Activated CD8-positive, alpha-beta memory T cell treated with anti-CD3 and anti-CD28 coated beads for 4 hours (primary cell): ENCODE data around the gene F12.
"Not testable (repeated sequence)": the region's sequence is repeated elsewhere in the genome, so short reads cannot be mapped to it uniquely, and the experiment has no call there.

Experiments
- DNase-seq, 2 donors: peaks; one replicate each; pipeline ENCODE4 v3.0.0-alpha.2; 2020; ENCODE audit warnings: low read depth in 2 of 2

Gene F12

DNA sequence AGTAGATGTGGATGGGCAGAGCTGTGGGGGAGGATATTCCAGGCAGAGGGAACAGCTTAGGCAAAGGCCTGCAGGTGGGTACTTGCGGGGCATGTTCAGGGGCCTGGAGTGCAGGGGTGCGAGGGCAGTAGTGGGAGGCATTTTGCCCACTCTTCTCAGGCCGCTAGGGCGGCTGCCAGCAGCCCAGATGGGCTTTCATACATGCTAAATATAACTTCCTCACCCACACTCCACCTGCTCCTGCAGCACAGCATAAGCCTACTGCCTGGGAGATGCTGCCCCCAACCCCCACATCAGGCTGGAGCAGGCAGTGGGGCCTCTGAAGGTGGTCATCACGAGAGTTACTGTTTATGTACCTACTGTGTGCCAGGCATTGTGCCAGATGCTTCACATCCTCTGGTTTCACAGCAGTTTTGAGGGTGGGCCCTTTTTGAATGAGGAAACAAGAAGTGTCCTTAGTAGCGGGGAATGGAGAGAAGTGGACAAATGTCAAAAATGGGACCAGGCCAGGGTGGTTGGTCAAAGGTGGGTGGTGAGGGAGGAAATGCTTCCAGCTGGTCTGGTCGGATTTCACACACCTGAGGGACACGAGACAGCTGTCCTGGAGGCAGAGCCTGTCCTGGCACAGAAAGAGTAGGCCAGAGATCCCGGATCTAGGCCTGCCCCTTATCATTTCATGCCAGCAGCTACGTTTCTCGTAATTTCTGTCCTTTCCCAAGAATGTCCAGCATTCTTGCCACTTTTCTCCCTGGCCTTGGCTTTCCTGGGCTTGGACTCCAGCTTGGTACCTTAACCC, 39.5 kb downstream of the F12 start:
- DNase-seq, result no peak

DNA sequence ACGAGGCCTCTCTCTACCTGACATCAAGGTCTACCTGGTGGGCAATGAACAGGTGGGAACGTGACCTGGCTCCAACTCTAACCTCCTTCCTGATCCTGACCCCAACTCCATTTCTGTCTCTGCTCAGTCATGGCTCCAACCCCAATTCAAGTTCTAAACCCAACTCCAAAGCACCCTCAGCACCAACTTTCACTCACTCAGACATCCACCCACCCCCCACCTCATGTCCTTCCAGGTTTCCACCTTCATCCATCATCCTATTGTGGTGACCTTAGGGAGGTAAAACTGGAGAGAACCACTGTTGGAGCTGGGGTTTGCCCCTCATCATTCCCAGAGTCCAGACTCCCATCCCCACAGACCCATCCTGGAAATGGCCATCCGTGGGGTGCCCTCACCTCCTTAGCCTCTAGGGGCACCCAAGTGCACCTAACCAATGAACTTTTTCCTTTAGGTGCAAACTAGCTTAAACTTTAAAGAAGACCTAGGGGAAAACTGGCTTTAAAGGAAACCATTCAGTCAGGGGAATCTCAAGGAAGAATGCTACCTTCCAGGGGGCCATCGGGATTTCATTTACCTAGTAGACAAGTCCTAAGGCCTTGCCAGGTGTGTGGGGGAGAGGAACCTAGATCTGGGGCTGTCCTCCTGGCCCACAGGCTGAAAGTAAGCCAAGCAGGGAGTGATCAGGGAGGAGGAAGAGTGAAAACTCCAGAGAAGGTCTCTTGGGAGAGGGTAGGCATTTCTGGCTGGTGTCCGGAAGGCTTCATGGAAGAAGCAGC, 40.3 kb downstream of the F12 start:
- no peak for DNase-seq

DNA sequence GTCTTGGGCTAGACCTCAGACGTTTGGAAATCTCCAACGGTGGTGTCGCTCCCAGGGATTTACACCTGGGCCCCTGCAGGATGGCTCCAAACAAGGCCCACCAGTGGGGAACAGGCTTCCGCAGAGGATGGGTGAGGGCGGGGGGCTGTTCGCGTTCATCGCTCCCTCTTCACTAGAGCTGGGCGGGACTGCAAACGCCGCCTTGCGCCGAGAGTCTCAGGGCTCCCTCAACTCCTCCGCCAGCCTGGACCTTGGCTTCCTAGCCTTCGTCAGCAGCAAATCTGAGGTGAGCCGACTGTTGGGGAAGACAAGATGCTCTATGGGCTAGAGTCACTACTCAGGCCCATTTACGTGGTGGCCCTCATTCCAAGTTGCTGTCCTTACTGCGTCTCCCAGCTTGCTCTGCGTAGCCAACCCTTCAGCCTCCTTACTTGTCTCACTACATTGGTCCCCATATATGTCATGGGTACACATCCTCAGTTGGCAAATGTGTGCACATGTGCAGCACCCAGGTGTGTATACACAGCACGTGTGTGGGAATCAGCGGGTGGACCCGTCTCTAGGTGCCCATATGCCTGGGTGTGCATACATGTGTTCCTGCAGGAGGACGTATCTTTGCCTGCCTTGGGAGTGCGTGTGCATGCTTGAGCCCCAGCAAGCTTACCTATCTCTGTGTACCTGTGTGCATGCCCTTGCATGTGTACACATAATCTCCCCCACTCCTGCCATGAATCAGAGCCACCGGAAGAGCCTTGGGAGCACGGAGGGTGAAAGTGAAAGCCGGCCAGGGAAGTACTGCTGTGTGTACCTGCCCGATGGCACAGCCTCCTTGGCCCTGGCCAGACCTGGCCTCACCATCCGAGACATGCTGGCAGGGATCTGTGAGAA, 41.1 kb downstream of the F12 start:
- no peak for DNase-seq

DNA sequence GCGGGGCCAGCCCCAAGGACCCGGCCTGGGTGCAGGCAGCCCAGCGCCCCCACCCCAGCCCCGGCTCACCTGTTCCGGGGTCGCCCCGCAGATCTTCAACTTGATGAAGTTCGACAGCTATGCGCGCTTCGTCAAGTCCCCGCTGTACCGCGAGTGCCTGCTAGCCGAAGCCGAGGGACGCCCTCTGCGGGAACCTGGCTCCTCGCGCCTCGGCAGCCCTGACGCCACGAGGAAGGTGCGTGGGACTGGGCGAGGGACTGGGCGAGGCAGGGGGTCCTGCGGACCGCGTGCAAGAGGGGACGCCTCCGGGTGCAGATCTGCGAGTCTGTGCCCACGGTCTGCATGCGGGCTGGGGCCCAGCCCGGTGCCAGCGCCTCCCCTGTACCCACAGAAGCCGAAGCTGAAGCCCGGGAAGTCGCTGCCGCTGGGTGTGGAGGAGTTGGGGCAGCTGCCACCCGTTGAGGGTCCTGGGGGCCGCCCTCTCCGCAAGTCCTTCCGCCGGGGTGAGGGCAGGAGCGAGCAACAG, 42.0 kb downstream of the F12 start:
- no peak for DNase-seq

DNA sequence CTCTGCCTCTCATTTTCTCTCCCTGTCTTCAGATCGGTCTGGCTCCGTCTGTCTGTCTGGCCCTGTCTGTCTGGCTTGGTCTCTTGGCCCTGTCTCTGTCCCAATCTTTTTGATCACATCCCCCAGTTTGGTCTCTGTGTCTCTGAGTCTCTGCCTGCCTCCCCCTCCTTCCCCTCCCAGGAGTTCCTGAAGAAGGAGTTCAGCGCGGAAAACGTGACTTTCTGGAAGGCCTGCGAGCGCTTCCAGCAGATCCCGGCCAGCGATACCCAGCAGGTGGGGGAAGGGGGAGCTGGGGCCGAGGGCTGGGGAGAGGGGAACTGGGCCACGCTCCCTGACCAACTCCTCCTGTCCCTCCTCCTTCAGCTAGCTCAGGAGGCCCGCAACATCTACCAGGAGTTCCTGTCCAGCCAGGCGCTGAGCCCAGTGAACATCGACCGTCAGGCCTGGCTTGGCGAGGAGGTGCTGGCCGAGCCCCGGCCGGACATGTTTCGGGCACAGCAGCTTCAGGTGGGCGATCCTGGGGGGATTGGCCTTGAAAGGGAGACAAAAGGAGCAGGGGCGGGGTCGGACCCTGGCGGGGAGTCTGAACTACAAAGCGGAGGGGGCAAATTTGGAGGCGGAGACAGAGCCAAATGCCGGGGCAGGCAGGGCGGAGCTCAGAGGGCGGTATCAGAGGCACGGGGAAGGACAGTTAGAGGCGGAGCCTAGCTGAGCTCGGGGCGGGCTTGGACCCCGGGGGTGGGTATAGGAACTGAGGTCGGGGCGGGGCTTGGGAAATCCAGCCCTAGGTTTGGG, 42.6 kb downstream of the F12 start:
- no peak for DNase-seq

DNA sequence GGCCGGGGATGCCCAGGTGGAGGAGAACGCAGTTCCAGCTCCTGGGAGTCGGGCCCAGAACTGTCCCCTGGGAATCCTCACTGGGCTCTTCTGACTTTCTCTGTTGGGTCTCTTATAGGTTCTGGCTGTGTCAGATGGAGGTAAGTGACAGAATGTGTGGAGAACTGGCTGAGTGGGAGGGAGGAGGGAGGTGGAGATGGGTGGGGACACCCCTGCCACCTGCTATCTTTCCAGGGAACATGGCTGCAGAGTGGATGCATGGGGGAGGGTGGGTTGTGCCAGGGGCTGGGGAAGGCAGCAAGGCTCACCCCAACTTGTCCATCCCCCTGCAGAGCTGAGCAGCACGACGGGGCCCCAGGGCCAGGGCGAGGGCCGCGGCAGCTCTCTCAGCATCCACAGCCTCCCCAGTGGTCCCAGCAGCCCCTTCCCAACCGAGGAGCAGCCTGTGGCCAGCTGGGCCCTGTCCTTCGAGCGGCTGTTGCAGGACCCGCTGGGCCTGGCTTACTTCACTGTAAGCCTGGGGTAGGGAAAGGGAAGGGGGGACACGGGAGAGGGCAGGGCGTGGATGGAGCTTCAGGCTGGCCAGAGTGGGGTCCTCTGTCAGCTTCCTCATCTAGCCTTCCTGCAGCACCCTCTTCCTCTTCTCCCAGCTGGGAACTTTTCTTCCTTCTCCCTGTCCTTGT, 43.4 kb downstream of the F12 start:
- DNase-seq, result no peak

DNA sequence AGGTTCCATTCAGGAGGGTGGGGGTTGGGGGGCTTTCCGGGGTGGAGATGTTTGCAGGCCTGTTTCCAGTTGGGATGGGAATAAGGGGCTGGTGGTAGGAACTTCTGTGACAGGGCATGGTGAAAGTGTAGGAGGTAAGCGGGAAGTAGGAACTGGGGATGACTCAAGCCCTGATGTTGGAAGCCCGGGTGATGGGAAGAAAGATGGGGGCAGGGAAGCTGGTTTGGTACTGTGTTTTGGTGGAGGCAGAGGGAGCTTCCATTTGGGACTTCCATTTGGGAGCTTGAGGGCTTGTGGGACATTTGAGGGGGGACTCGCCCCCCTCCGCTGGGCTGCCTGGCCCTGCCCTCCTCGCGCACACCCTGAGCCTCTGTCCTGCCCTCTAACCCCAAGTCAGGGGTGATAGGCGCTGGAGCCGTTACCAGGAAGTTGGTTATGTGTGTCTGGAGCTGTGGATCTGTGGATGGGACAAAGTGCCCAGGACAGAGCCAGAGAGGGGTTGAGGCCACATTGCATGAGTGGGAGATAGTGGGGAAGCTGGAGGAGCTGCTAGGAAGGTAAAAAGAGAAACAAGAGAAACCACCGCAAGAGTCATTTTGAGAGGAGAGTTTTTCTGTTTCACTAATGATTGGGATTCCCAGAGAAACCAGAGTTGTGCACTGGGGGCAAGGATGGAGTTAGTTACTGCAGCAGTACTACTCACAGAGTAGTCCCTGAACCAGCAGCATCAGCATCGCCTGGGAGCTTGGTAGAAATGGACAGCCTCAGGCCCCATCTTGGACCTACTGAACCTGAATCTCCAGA, 45.0 kb downstream of the F12 start:
- no peak for DNase-seq

DNA sequence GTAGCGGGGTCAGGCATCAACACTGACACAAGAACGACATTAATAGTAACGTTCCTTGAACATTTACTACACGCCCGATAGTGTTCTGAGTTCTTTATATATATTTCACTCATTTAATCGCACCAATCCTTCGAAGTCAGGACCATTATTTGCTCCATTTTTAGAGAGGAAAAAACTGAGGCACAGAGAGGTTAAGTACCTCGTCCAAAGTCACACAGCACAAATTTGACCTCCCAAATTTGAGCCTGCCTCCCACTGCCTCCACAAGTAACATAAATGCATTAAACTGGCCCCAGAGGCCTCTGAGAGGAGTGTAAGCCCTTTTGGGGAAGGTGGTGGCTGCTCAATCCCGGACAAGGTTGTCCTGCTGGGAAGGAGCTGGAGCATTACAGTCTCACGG, 45.8 kb downstream of the F12 start:
- DNase-seq, result no peak

DNA sequence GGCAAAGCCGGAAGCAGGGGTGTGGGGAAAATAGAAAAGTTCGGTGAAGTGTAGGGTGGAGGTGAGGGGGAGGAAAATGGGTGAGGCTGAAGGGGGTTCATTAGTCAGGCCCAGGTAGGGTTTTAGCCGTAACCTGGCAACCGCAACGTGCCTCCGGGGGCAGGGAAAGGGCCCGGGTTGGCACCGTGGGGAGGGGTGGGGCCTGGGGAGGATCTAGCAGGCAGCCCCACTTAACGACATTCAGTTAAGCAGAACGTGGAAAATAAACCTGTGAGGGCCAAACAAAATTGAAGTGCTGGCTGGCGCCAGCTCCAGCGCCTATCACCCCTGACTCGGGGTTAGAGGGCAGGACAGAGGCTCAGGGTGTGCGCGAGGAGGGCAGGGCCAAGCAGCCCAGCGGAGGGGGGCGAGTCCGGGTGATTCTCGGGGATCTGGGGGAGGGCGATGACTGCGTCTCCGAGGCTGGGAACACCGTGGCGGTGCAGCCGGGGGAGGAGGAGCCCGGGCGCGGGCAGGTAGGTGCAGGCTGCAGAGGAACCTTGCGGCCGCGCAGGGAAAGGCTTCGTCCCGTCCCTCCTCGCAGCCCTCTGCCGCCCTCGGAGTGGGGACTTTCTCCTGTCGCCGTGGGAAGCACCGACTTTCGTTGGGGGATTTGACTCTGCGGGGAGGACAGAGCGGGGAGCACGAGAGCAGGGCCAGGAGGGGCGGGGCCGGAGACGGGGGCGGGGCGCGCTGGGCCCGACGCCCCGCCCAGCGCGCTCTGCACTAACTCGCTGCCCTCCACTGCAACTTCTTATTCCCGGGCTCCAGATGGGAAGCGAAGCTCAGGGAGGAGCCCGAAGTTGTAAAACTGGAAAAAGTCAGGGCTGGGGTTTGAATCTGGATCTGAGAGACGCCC, 46.5 kb downstream of the F12 start:
- peak; percentile 41 to 46 for DNase-seq

DNA sequence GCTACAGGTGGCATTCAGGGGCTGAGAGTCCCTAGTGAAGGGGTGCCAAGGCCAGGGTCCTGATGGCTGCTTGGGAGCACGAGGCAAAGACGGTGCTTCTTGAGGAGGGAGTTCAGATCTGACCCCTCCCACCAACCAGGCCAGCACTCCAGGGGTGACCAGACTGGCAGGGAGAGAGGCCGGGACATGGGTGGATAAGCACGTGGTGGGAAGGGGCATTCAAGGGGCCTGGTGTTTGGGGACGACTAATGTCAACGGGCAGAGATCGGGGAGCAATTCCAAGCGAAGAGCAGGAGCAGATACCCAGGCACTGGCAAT, 47.1 kb downstream of the F12 start:
- DNase-seq, result no peak

DNA sequence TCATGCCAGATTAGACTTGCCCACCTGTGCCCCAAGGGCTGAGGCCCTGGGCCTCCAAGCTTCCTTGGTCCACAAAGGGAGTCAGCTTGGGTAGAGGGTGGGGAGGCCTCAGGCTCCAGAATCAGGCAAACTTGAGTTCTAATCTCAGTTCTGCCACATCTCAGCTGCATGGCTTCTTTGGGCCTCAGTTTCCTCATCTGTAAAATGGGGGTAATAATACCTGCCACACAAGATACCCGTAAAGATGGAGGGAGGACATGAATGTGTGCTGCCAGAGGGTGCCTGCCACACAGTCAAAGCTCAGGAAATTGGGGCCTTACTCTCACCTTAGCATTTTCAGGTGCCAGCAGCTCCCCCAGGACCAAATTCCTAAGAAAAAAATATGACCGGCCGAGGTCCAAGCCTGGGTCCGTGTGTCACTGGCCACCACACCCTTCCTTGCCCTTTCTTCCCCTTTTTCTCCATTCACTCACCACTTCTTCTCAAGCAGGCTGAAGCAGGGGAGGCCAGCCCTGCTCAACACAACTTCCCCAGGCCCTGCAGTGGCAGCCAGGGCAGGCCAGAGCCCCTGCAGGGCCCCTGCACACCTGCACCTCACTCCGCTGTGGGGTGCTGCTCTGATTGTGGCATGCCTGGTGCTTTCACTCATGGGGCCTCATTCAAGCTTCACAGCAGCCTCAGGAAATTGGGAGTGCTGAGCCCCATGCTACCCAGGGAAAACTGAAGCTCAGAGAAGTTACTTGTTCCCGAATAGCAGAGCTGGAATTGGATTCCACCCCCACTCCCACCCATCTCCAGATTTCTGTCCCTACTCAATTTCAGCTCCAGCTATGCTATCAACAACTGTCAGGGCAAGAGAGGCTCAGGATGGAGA, 47.7 kb downstream of the F12 start:
- no peak for DNase-seq

DNA sequence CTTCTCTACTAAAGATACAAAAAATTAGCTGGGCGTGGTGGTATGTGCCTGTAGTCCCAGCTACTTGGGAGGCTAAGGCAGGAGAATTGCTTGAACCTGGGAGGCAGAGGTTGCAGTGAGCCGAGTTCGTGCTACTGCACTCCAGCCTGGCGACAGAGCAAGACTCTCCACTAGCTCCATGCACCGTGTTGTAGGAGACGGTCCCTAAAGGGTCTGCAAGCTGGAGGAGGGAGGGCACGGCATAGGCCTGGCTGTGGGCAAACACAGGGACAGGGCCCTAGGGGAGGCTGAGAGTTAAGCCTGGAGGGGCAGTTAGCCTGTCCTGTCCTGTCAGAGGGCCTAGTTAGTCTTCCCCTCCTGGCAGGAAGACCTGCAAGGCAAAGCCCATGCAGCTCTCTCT, 48.6 kb downstream of the F12 start:
- not testable (repeated sequence) for DNase-seq

DNA sequence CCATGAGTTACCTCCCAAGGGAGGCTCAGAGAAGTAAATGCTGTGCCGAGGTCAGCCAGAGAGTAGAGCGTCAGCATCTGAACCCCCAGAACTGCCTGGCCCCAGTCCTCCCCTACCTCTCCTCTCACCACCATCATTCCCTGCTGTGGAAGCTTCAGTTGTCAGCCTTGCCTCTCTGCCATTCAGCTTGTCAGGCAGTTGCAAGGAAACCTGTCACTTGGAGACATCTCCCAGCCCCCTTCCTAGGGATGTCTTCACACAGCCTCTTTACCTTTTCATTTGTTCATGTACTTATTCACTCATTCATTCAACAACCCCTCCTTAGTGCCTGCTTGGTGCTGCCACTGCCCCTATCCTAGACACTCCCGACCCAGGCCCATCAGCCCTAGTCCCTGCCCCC, 49.5 kb downstream of the F12 start:
- no peak for DNase-seq

DNA sequence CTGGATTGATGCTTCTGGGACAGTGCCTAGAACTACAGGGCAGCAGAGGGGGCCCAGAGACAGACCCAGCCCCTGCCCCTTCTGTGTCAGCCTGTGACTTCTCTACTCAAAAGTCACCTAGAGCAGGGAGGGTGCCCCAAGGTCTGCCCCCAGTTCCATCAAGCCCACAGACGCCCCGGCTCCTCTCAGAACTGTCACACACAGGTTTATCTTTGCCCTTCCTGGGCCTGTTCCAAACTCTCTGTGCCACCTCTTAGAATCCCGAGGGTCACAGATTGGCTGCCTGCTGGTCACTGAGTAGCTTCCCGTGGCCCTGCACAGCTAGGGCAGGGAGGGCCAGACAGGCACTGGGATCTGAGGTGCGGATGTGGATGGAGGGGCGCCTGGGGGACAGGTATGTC, 49.9 kb downstream of the F12 start:
- DNase-seq, result no peak

DNA sequence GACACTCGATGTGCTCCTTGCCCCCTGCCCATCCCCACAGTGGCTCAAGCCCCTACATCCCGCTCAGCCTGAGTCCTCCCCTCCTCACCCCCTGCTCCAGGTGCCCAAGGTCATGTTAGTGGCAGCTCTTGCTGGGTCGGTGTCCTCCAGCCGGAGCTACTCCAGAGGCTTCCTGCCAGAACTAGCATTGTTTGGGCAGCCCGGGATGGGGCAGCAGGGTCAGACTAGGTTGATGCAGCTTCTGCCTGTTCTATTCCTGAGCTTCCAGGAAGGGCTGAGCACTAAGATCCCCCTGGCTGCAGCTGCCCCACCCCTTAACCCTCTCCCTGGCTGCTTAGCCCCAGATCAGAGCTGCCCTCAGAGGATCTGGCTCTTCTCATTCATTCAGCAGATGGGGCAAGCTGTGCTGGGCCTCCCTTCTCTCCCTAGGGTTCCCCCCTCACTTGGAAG, 51.0 kb downstream of the F12 start:
- no peak for DNase-seq

DNA sequence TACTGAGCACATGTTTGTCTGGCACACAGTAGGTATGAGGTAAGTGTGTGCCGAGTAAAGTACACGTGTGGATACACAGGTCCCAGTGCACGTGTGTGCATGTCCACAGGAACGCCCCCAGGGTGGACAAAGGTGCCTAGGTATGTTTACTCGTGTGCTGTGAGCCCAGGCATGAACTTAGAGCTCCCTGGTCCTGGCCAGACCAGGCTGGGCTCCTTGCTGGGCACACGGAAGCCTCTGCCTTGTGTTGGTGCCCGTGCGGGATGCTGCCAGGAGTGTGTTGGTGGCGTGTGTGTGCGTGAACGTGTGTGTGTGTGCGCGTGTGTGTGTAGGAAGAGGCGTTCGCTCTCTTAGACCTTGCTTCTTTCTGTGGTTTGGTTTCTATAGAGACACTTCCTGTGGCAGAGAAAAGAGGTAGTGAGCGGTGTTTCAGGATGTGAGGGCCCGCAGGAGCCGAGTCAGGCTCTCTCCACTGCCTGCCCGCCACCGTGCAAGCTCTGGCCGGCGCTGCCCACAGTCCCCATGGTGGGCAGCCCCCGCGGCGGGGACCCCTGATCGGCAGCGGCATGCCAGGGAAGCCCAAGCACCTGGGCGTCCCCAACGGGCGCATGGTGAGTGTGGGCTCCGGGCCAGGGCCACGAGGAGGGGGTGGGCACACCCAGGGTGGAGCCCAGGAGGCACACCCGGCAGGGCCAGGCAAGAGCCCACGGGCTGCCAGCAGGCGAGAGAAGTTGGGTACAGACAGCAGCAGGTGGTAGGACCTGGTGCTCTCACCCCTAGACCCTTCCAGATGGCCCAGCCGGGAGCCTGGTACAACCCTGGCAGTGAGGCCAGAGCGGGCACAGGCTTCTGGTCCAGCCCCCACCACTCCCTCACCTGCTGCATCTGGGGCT, 51.7 kb downstream of the F12 start, which contains the start of gene RGS14:
Gene RGS14, plus strand, starts transcription at position 466 of the 893 bp plus-strand sequence. Its CDS starts 101 bp downstream, at position 567.
- DNase-seq, result peak; percentile 41 to 44

DNA sequence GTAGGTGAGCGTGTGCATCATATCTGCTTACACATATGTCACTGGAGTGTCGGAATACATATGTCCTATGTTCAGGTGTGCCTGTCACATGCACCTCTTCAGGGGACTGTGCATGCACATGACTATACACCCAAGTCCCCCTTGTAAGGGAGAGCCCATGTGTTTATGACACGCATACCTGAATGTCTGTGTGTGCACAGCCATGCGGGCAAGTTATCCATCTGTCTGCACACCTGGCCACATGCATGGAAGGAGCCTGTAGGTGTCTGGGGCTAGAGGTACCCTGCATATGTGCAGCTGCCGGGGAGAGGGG, 52.3 kb downstream of the F12 start:
- DNase-seq, result no peak
